Endodermal cell (in vitro differentiated cells): ENCODE data around the gene KCNT1. TPM values are rescaled to one million over a fixed set of nuclear protein-coding genes. Genes with fewer than 3 reads are reported as not detected.

Experiments
- DNase-seq: peaks from one replicate; pipeline ENCODE4 v3.0.0-alpha.2; 2017
- H3K27ac ChIP-seq: 2 replicates; pipeline ENCODE4 v1.5.1; 2013; ENCODE audit warnings: mild to moderate bottlenecking, low read depth, low read length, moderate library complexity
- H3K27me3 ChIP-seq: 2 replicates; pipeline ENCODE4 v1.6.1; 2013; ENCODE audit warnings: mild to moderate bottlenecking, low read length, moderate library complexity; ENCODE audit not compliant: insufficient read depth, control insufficient read depth, poor library complexity, severe bottlenecking
- H3K36me3 ChIP-seq: 2 replicates; pipeline ENCODE4 v1.7.0; 2013; ENCODE audit warnings: mild to moderate bottlenecking, low read length, moderate library complexity; ENCODE audit not compliant: control insufficient read depth, insufficient read depth
- H3K4me1 ChIP-seq: one replicate; pipeline ENCODE4 v1.7.0; 2013; ENCODE audit warnings: low read length; ENCODE audit not compliant: control insufficient read depth, insufficient read depth
- H3K4me3 ChIP-seq: 2 replicates; pipeline ENCODE4 v1.5.1; 2013; ENCODE audit warnings: mild to moderate bottlenecking, low read length, moderate library complexity
- H3K9ac ChIP-seq: 2 replicates; pipeline ENCODE4 v1.6.1; 2013; ENCODE audit warnings: mild to moderate bottlenecking, low read length, moderate library complexity; ENCODE audit not compliant: poor library complexity, severe bottlenecking; ENCODE audit errors: extremely low read depth
- H3K9me3 ChIP-seq: 2 replicates; pipeline ENCODE4 v1.6.1; 2013; ENCODE audit warnings: mild to moderate bottlenecking, low read length, moderate library complexity; ENCODE audit not compliant: control insufficient read depth
- H3K27ac Mint-ChIP-seq: 2 replicates; pipeline ENCODE4 v1.8.0; 2020; ENCODE audit warnings: mixed read lengths
- H3K27me3 Mint-ChIP-seq: 2 replicates; pipeline ENCODE4 v1.8.0; 2021; ENCODE audit warnings: mild to moderate bottlenecking, mixed read lengths; ENCODE audit not compliant: insufficient read depth
- H3K36me3 Mint-ChIP-seq: 2 replicates; pipeline ENCODE4 v1.8.0; 2020; ENCODE audit warnings: low read depth, mixed read lengths
- H3K4me1 Mint-ChIP-seq: 2 replicates; pipeline ENCODE4 v1.8.0; 2020; ENCODE audit warnings: mixed read lengths
- H3K4me3 Mint-ChIP-seq: 2 replicates; pipeline ENCODE4 v1.8.0; 2020; ENCODE audit warnings: mild to moderate bottlenecking, moderate library complexity, mixed read lengths
- H3K9me3 Mint-ChIP-seq: 2 replicates; pipeline ENCODE4 v1.8.0; 2020; ENCODE audit warnings: mild to moderate bottlenecking, mixed read lengths
- WGBS, 2 experiments: methylation state at CpG; one replicate each; pipeline versions ENCODE4 v1.1.5 to v1.1.7; 2013; ENCODE audit warnings: missing lambda C conversion rate in 2 of 2, mixed read lengths in 1 of 2; ENCODE audit not compliant: insufficient coverage in 1 of 2, insufficient read length in 1 of 2; 5-methylcytosine and 5-hydroxymethylcytosine counted together
- total RNA-seq, 2 donors: library from RNA; stranded (reverse); fragmentation: NEBNext Ultra II Directional in 1 of 2; extraction: Animal tissue kit (Norgen Biotek cat#: 25700) in 1 of 2; gene quantifications; 2 replicates in 1 of 2; 3 replicates in 1 of 2; pipeline ENCODE4 v1.2.1, GENCODE V29; 2021
- TF ChIP-seq, protein P1 (sequence below): fragments of 200-600 bp; sonication (generic); conservative IDR thresholded peaks from 2 replicates; pipeline ENCODE4 v1.5.0; 2021; ENCODE audit warnings: antibody characterized with exemption, mild to moderate bottlenecking

The KCNT1 gene
- total RNA-seq, 2 donors from 2014 or later: 0.15 TPM; not detected in 1

DNA sequence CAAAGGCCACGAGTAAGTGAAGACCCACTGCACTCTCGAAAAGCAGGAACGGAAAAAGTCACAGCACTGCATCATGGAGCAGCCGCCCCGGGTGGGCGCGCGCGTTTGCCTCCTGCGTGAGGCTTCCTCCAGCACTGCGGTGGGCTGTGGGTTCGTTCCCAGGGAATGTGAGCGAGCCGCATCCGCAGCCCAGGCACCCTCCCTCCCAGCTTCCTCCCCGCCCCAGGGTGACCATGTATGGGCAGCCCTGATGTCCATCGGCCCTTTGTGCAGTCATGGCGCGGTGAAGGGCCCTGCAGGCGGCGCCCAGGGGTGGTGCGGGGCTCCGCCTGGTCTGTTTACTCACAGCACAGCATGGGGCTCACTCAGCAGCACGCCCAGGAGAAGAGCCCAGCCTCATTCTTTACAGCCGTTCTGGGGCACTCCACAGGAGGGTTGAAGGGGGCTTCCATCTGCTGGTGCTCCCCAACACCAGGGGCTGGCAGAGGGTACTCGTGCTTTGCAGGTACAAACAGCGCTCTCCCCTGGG is 32.7 kb downstream of the KCNT1 start:
- Mint-ChIP-seq H3K27me3 (peaks cover 22% of the 10 kb centered on the region), H3K9me3 (peaks cover 27% of the 10 kb centered on the region), H3K36me3 (no peaks in the 10 kb centered on the region), H3K4me1 (no peaks in the 10 kb centered on the region), H3K27ac (no peak overlapping the region), H3K4me3 (no peak overlapping the region)
- Histone ChIP-seq H3K9me3 (peaks cover 7% of the 10 kb centered on the region), H3K9ac (no peak overlapping the region), H3K4me1 (no peaks in the 10 kb centered on the region), H3K36me3 (no peaks in the 10 kb centered on the region), H3K27me3 (peaks cover 21% of the 10 kb centered on the region), H3K27ac (no peak overlapping the region), H3K4me3 (no peak overlapping the region)
- 89 to 91% methylated on average over 20 to 27 of the region's 27 CpGs for WGBS, 2 experiments
- TF ChIP-seq, protein P1, sequence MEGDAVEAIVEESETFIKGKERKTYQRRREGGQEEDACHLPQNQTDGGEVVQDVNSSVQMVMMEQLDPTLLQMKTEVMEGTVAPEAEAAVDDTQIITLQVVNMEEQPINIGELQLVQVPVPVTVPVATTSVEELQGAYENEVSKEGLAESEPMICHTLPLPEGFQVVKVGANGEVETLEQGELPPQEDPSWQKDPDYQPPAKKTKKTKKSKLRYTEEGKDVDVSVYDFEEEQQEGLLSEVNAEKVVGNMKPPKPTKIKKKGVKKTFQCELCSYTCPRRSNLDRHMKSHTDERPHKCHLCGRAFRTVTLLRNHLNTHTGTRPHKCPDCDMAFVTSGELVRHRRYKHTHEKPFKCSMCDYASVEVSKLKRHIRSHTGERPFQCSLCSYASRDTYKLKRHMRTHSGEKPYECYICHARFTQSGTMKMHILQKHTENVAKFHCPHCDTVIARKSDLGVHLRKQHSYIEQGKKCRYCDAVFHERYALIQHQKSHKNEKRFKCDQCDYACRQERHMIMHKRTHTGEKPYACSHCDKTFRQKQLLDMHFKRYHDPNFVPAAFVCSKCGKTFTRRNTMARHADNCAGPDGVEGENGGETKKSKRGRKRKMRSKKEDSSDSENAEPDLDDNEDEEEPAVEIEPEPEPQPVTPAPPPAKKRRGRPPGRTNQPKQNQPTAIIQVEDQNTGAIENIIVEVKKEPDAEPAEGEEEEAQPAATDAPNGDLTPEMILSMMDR: no peak
- no peak for DNase-seq

DNA sequence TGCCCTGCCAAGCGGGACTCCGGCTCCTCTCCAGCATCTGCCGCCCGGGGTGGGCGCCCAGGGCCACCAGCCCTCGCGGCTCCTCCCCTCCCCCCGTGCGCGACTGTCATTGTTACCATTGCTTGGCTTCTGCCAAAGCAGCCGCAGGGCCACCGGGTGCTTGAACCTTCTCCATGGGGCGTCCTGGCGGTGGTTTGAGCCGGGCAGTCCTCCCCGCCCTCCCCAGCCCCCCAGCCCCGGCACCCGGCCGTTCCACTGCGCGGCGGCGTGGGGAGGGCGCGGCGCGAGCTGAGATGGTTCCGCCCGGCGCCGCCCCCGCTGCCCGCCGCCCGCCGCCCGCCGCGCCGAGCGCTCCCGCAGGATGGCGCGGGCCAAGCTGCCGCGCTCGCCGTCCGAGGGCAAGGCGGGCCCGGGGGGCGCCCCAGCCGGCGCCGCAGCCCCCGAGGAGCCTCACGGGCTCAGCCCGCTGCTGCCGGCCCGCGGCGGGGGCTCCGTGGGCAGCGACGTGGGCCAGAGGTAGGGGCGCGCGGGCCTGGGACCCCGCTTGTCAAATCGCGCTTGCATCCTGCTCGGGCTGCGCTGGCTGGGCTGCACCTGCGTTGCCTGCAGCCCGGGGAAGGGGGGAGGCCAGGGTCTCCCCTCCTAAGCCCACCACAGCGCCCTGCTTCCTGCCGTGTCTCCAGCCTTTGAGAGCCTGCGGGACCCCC is 34.4 kb downstream of the KCNT1 start:
- no peak overlapping the region for H3K4me3 Mint-ChIP-seq
- peaks cover 18% of the 10 kb centered on the region for H3K9me3 Mint-ChIP-seq
- no peaks in the 10 kb centered on the region for H3K36me3 Mint-ChIP-seq
- WGBS, 2 experiments: 13 to 34% methylated on average over 4 to 77 of the region's 78 CpGs
- H3K27me3 Mint-ChIP-seq: peaks cover 16% of the 10 kb centered on the region
- H3K4me3 ChIP-seq: no peak overlapping the region
- TF ChIP-seq, protein P1: no peak
- H3K27ac ChIP-seq: no peak overlapping the region
- no peaks in the 10 kb centered on the region for H3K4me1 ChIP-seq
- no peak overlapping the region for H3K9ac ChIP-seq
- DNase-seq: peak; percentile 66
- peaks cover 3% of the 10 kb centered on the region for H3K9me3 ChIP-seq
- no peaks in the 10 kb centered on the region for H3K36me3 ChIP-seq
- H3K4me1 Mint-ChIP-seq: no peaks in the 10 kb centered on the region
- no peak overlapping the region for H3K27ac Mint-ChIP-seq
- H3K27me3 ChIP-seq: peaks cover 21% of the 10 kb centered on the region

DNA sequence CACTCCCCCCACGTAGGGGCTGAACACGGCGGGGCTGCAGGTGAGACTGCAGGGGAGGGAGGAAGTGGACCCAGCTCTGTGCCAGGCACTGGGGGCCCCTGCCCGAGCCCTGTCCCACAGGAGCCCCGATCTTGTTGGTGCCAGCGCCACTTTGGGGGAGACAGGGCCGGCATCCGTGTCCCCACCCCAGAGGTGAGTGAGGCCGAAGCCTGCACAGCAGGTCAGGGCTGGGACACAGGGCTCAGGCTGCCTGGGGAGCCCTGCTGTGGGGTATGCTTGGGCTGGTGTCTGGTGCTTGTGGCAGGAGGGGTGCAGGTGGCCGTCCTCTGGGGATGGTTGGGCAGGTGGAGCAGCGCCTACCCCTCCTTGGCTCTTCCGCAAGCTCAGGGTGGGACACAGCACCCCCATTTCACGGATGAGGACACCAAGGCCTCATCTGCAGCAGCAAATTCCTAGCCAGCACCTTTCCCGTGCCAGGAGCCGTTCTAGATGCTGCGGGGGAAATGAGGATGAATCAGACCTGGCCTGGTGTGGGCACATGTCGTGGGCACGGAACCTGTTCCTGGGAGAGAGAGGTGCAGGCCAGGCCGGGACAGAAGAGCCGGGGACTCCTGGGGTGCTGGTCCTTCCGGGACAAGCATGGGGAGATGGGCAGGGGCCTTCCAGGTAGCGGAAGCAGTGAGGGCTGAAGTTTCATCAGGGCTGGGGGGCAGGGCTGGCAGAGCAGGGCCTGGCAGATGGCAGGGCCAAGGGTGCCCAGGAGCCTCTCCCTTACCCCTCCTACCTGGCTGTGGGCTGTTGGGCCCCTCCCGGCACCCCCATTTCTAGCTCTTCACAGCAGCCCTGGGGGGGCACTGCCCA is 35.2 kb downstream of the KCNT1 start:
- H3K4me3 Mint-ChIP-seq: no peak overlapping the region
- no peaks in the 10 kb centered on the region for H3K36me3 Mint-ChIP-seq
- H3K27ac ChIP-seq: no peak overlapping the region
- TF ChIP-seq, protein P1: no peak
- no peak overlapping the region for H3K27ac Mint-ChIP-seq
- WGBS, 2 experiments: 87 to 92% methylated on average over 15 to 23 of the region's 23 CpGs
- H3K4me3 ChIP-seq: no peak overlapping the region
- H3K4me1 Mint-ChIP-seq: no peaks in the 10 kb centered on the region
- no peaks in the 10 kb centered on the region for H3K9me3 ChIP-seq
- H3K27me3 ChIP-seq: peaks cover 21% of the 10 kb centered on the region
- peaks cover 14% of the 10 kb centered on the region for H3K9me3 Mint-ChIP-seq
- DNase-seq: no peak
- H3K27me3 Mint-ChIP-seq: peaks cover 16% of the 10 kb centered on the region
- no peak overlapping the region for H3K9ac ChIP-seq
- H3K36me3 ChIP-seq: no peaks in the 10 kb centered on the region
- H3K4me1 ChIP-seq: no peaks in the 10 kb centered on the region
